ENCODE data around the gene LEMD3. TPM values are rescaled to one million over a fixed set of nuclear protein-coding genes. Genes with fewer than 3 reads are reported as not detected.

LEMD3 gene
- total and polyA plus RNA-seq, 2 of the 8 experiments (the other 6 are each of a cell fraction or from before 2014, with no cell fraction given) = 5.8 to 33.2 TPM

DNA sequence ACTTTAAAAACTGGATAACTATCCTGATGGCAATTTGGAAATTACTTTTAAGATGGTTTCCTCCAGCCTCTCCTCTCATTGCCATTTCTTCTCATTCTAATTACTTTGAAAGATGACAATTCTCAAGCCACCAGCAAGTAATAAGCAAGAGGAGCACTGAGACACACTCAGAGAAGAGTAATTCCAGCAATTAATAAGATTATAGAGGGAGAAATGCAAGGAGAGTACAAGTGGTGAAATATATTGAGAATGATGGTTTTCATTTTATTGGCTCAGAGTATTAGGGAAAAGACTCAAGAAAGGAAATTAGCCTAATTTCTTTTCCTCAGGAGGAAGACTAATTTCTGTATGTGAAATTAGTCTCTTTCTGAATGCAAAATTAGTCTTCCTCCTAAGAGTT, 88.6 kb downstream of the LEMD3 start (continued):
- TF ChIP-seq E2F6 (IDR thresholded peaks at IDR 0.05) = no peak
- no peak for TF ChIP-seq SIN3A (conservative IDR thresholded peaks at IDR 0.05 in 1 of 2, IDR thresholded peaks at IDR 0.05 in 1 of 2; ENCODE audit: low read depth in 1 of 2, low read length in 2 of 2)
- TF ChIP-seq KDM1A (IDR thresholded peaks at IDR 0.05; ENCODE audit: borderline replicate concordance, low read length) = no peak

All from H1 (cell line).